ENCODE data around the gene DPH2.
A peak's percentile ranks its signal among the peaks of the same experiment; 100 is the strongest.

The DPH2 gene

GRCh38 chr1:43934986-43935324 lies 34.9 kb upstream of the DPH2 start:
- peaks cover 6% of the 10 kb centered on the region for H3K36me3 ChIP-seq (ENCODE audit: control insufficient read depth, insufficient read depth, low read length)
- H3K4me3 ChIP-seq (ENCODE audit: low read depth, low read length): peak overlapping the region; percentile 16
- H3K9ac ChIP-seq (ENCODE audit: low read depth, low read length): no peak overlapping the region
- peaks cover 13% of the 10 kb centered on the region for H3K27me3 ChIP-seq (ENCODE audit: control insufficient read depth, insufficient read depth, low read length)
- H3K4me1 ChIP-seq (ENCODE audit: control insufficient read depth, insufficient read depth, low read length): peaks cover 21% of the 10 kb centered on the region
- H3K9me3 ChIP-seq (ENCODE audit: control insufficient read depth, insufficient read depth, low read length): no peaks in the 10 kb centered on the region

DNA sequence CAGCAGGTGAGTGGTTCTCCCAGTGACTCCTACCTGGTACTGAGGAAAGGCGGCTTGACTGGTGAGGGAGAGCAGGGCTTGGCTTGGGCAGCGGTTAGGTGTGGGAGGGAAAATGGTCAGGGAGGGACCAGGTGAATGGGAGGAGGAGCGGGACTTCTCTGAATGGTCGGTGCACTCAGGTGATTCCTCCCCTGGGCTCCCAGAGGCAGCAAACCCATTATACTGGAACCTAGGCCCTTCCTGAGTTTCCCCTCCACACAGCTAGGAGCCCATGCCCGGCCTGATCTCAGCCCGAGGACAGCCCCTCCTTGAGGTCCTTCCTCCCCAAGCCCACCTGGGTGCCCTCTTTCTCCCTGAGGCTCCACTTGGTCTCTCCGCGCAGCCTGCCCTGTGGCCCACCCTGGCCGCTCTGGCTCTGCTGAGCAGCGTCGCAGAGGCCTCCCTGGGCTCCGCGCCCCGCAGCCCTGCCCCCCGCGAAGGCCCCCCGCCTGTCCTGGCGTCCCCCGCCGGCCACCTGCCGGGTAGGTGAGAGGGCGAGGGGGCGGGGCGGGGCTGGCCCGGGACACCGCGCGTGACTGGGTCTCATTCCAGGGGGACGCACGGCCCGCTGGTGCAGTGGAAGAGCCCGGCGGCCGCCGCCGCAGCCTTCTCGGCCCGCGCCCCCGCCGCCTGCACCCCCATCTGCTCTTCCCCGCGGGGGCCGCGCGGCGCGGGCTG lies 33.9 kb upstream of the DPH2 start:
- Histone ChIP-seq H3K9ac (ENCODE audit: low read depth, low read length) (no peak overlapping the region), H3K27me3 (ENCODE audit: control insufficient read depth, insufficient read depth, low read length) (peaks cover 13% of the 10 kb centered on the region)

GRCh38 chr1:43936431-43937151 lies 33.2 kb upstream of the DPH2 start:
- H3K4me3 ChIP-seq (ENCODE audit: low read depth, low read length): peak overlapping the region; percentile 55
- H3K36me3 ChIP-seq (ENCODE audit: control insufficient read depth, insufficient read depth, low read length): peaks cover 6% of the 10 kb centered on the region
- H3K4me1 ChIP-seq (ENCODE audit: control insufficient read depth, insufficient read depth, low read length): peaks cover 19% of the 10 kb centered on the region
- peaks cover 13% of the 10 kb centered on the region for H3K27me3 ChIP-seq (ENCODE audit: control insufficient read depth, insufficient read depth, low read length)
- no peaks in the 10 kb centered on the region for H3K9me3 ChIP-seq (ENCODE audit: control insufficient read depth, insufficient read depth, low read length)
- no peak overlapping the region for H3K9ac ChIP-seq (ENCODE audit: low read depth, low read length)

More for the DNA sequence above, 33.9 kb upstream of the DPH2 start:
- Histone ChIP-seq H3K9me3 (ENCODE audit: control insufficient read depth, insufficient read depth, low read length) (no peaks in the 10 kb centered on the region), H3K4me1 (ENCODE audit: control insufficient read depth, insufficient read depth, low read length) (peaks cover 21% of the 10 kb centered on the region), H3K36me3 (ENCODE audit: control insufficient read depth, insufficient read depth, low read length) (peaks cover 6% of the 10 kb centered on the region), H3K4me3 (ENCODE audit: low read depth, low read length) (peak overlapping the region; percentile 58)

DNA sequence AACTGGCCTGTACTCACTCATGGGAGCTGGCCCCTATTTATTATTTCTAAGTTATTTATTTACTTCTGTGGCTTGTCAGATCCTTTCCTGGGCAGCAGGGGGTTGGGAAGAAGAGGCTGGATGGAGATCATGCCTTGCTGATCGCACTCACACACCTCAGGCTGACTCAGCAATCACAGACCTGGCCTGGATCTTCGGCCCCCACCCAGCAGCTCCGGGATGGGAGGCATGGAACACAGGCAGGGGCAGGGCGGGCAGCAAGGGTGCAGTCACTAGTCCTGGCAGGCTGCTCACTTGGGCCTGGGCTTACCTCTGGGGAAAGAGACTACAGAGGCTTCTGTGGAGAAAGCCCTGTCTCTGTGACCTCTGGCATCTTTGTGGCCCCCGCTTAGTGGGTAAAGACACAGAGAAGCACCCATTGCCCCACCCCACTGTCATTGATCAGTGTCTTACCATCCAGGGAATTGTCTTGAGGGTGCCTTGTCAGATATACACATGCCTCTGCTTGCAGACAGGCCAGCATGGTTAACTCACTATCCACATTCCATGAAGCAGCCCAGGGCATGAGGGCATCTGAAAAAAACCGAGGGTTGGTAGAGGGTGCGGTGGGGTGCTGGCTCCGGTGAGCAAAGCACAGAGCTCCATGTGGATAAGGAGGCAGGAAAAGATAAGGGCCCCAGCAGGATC lies 32.5 kb upstream of the DPH2 start:
- Histone ChIP-seq H3K9me3 (ENCODE audit: control insufficient read depth, insufficient read depth, low read length) (no peaks in the 10 kb centered on the region), H3K36me3 (ENCODE audit: control insufficient read depth, insufficient read depth, low read length) (peaks cover 6% of the 10 kb centered on the region), H3K4me1 (ENCODE audit: control insufficient read depth, insufficient read depth, low read length) (peaks cover 19% of the 10 kb centered on the region), H3K4me3 (ENCODE audit: low read depth, low read length) (no peak overlapping the region), H3K9ac (ENCODE audit: low read depth, low read length) (no peak overlapping the region), H3K27me3 (ENCODE audit: control insufficient read depth, insufficient read depth, low read length) (peaks cover 9% of the 10 kb centered on the region)

DNA sequence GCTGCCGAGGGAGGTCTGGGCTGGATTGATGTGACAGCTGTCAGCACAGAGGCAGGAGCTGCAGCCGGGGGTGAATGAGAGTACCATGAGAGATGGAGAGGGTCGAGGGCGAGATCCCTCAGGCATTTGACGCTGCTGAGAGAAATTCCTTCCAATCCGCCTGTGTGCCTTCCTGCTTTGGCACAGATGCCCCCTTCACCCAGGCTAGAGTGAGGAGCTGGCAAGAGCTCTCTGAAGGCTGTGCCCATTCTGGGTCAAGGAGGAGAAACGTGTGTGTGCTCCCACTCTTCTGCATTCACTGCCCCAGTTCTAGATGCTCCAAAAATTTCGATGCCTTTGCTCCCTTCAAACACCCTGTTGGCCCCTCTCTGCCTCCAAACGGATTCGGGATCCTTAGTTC lies 31.4 kb upstream of the DPH2 start:
- H3K36me3 ChIP-seq (ENCODE audit: control insufficient read depth, insufficient read depth, low read length): peaks cover 6% of the 10 kb centered on the region
- no peaks in the 10 kb centered on the region for H3K9me3 ChIP-seq (ENCODE audit: control insufficient read depth, insufficient read depth, low read length)
- H3K9ac ChIP-seq (ENCODE audit: low read depth, low read length): no peak overlapping the region
- H3K4me1 ChIP-seq (ENCODE audit: control insufficient read depth, insufficient read depth, low read length): peaks cover 15% of the 10 kb centered on the region
- no peak overlapping the region for H3K4me3 ChIP-seq (ENCODE audit: low read depth, low read length)
- H3K27me3 ChIP-seq (ENCODE audit: control insufficient read depth, insufficient read depth, low read length): no peaks in the 10 kb centered on the region

- H3K27me3 ChIP-seq (ENCODE audit: control insufficient read depth, insufficient read depth, low read length): no peaks in the 10 kb centered on the region
- H3K9me3 ChIP-seq (ENCODE audit: control insufficient read depth, insufficient read depth, low read length): no peaks in the 10 kb centered on the region
- peaks cover 13% of the 10 kb centered on the region for H3K4me1 ChIP-seq (ENCODE audit: control insufficient read depth, insufficient read depth, low read length)
- no peak overlapping the region for H3K4me3 ChIP-seq (ENCODE audit: low read depth, low read length)
- no peak overlapping the region for H3K9ac ChIP-seq (ENCODE audit: low read depth, low read length)
- H3K36me3 ChIP-seq (ENCODE audit: control insufficient read depth, insufficient read depth, low read length): peaks cover 6% of the 10 kb centered on the region
Observed at GRCh38 chr1:43938892-43939587, 30.8 kb upstream of the DPH2 start.

GRCh38 chr1:43942411-43942810 lies 27.4 kb upstream of the DPH2 start:
- H3K4me3 ChIP-seq (ENCODE audit: low read depth, low read length): no peak overlapping the region
- peaks cover 2% of the 10 kb centered on the region for H3K4me1 ChIP-seq (ENCODE audit: control insufficient read depth, insufficient read depth, low read length)
- H3K27me3 ChIP-seq (ENCODE audit: control insufficient read depth, insufficient read depth, low read length): no peaks in the 10 kb centered on the region
- H3K9ac ChIP-seq (ENCODE audit: low read depth, low read length): no peak overlapping the region
- peaks cover under 1% of the 10 kb centered on the region for H3K36me3 ChIP-seq (ENCODE audit: control insufficient read depth, insufficient read depth, low read length)
- H3K9me3 ChIP-seq (ENCODE audit: control insufficient read depth, insufficient read depth, low read length): no peaks in the 10 kb centered on the region

DNA sequence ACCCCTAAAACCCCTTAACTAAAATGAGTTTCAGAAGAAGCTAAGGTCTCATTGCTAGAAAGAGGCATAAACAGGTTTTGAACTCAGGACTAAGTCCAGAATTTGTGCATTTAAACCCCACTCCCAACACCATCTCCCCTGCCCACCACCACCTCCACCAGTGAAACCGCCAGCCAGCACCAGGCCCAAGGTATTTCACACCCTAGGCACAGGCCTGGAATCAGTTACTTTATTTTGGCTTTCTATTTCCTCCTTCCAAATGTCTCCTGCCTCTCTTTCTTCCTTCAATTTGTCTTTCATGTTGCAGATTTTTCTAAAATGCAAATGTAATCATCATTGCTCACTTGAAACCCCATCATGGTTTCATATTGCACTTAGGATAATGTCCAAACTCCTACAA lies 24.9 kb upstream of the DPH2 start:
- no peaks in the 10 kb centered on the region for H3K27me3 ChIP-seq (ENCODE audit: control insufficient read depth, insufficient read depth, low read length)
- H3K9me3 ChIP-seq (ENCODE audit: control insufficient read depth, insufficient read depth, low read length): no peaks in the 10 kb centered on the region
- H3K9ac ChIP-seq (ENCODE audit: low read depth, low read length): no peak overlapping the region

GRCh38 chr1:43945674-43946235 lies 24.1 kb upstream of the DPH2 start:
- H3K4me3 ChIP-seq (ENCODE audit: low read depth, low read length): peak overlapping the region; percentile 90
- peaks cover 5% of the 10 kb centered on the region for H3K4me1 ChIP-seq (ENCODE audit: control insufficient read depth, insufficient read depth, low read length)
- H3K9me3 ChIP-seq (ENCODE audit: control insufficient read depth, insufficient read depth, low read length): no peaks in the 10 kb centered on the region
- no peaks in the 10 kb centered on the region for H3K27me3 ChIP-seq (ENCODE audit: control insufficient read depth, insufficient read depth, low read length)
- H3K9ac ChIP-seq (ENCODE audit: low read depth, low read length): no peak overlapping the region
- peaks cover 5% of the 10 kb centered on the region for H3K36me3 ChIP-seq (ENCODE audit: control insufficient read depth, insufficient read depth, low read length)

More for the DNA sequence above, 24.9 kb upstream of the DPH2 start:
- Histone ChIP-seq H3K4me1 (ENCODE audit: control insufficient read depth, insufficient read depth, low read length) (peaks cover 5% of the 10 kb centered on the region), H3K36me3 (ENCODE audit: control insufficient read depth, insufficient read depth, low read length) (peaks cover 5% of the 10 kb centered on the region), H3K4me3 (ENCODE audit: low read depth, low read length) (no peak overlapping the region)

DNA sequence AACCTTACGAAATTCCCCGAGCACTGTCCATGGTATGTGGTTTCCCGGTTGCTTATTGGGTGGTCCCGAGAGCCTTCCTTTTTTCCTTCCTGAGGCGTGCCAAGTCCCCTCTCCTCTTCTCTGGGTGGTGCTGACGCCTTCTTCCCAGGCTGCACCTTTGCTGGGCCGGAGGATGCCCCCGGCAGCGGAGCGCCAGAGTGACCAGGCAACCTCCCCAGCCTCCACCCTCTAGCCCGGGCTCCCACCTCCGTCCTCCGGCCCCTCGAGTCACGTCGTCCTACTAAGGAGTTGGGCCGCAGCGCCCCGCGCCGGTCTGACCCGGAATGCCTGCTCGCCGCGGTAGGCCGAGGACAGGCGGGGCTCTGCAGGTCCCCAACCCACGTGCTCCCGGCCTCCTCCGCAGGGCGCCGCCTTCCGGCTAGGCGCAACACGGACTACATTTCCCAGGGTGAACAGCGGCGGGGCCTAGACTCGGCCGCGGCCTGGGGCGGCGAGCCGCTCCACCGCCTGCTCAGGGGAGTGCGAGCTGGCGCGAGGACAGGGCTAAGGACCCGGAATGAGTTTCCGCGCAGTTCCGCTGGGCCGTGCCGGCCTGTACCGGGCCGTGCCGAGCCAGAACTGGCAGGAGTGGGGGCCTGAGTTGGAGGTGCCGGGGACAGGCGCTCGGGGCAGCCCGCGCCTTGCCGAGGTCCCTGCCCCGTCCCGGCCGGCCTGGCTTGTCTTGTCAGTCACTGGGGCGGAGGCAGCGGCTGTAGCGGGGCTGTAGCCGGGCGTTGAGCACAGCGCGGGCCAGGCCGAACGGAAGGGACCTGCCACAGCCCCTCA lies 23.4 kb upstream of the DPH2 start, which contains the start of gene IPO13:
TSS of gene IPO13 (plus strand) at position 715 of the 825 bp plus-strand sequence. CDS start 651 bp downstream, outside the sequence.
- Histone ChIP-seq H3K27me3 (ENCODE audit: control insufficient read depth, insufficient read depth, low read length) (no peaks in the 10 kb centered on the region), H3K36me3 (ENCODE audit: control insufficient read depth, insufficient read depth, low read length) (peaks cover 5% of the 10 kb centered on the region), H3K9ac (ENCODE audit: low read depth, low read length) (peak within 1 kb of the TSS; percentile 88), H3K9me3 (ENCODE audit: control insufficient read depth, insufficient read depth, low read length) (no peaks in the 10 kb centered on the region), H3K4me1 (ENCODE audit: control insufficient read depth, insufficient read depth, low read length) (peaks cover 5% of the 10 kb centered on the region), H3K4me3 (ENCODE audit: low read depth, low read length) (peak within 1 kb of the TSS; percentile 90)

Measured in iPS-15b (cell line).